ENCODE data around the gene VTN.

The VTN gene

DNA sequence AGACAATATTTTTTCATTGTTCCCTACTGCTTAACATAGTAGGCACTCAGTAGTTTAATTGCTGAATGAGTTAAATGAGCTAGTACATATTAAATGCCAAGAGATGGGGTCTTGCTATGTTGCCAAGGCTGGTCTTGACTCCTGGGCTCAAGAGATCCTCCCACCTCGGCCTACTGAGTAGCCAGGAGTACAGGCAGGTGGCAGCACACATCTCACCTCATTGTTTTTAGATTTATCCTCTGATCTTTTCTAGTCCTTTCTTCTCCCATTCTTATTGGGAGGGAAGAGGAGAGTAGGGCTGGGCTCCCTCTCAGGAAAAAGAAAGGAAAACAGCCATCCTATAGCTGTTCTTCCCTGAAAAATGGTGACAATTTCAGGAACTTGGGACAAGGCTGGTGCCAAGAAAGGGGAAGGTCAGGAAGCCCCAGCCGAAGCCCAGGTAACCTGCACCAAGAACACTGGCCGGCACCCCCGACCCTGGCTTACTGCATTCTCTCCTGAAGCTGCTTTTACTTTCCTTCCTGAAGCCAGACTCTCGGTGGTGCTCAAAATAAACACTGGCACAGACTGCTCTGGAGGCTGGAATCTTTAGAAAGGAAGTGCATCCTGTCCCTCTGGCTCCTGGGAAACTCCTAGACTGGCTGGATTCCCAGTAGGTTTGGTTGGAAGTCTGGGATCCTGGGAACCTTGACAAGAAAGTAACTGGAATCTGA, 31.9 kb downstream of the VTN start:
- no peak for DNase-seq (ENCODE audit: insufficient read length)
- no peak for TF ChIP-seq POLR2AphosphoS5 (IDR thresholded peaks at IDR 0.05; ENCODE audit: low read depth, low read length)
- no peak for TF ChIP-seq TAF1 (IDR thresholded peaks at IDR 0.05; ENCODE audit: borderline replicate concordance, low read depth, low read length)
- no peak for TF ChIP-seq POLR2A (IDR thresholded peaks at IDR 0.05; ENCODE audit: low read depth, low read length)
- FAIRE-seq = no peak

DNA sequence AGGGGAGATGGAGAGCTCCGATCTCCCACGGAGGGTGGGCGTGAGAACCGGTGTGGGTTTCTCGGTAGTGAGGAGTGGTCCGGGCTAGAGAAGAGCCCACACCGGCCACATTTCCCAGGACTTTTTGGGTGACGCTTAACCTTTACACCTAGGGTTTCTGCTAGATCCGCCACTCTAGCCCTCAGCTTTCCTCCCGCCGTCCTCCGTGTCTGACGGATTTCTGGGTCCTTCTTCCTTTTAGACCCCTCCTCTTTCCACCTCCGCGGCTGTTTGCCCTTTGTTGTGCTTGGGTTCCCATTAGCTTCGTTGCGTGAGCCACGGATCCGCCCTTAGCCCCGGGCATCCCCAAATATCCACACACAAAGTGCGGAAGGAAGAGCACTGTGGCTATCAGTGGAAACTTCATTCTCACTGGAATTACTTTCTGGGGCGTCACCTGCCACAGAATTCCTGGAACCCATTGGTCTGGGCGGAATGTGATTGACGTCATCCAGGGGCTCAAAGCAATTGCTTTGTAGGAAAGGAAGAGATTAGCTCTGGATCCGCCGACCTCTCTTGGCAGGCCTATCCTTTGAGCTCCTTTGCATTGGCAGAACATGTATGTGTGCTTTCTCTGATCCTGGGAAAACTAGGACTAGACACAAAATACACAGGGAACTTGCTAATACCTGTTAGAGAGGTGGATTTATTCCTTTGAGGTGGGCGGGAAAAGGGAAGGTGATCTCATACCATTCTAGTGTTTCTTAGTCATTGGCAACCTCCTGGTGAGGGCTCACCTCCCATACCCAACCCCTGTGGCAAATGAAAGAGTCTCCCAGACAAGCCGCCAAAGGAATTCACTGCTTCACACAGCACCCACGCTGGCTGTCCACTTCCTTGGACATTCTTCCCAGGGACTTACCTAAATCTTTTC, 33.9 kb downstream of the VTN start:
- TF ChIP-seq POLR2AphosphoS5 (IDR thresholded peaks at IDR 0.05; ENCODE audit: low read depth, low read length) (no peak), TAF1 (IDR thresholded peaks at IDR 0.05; ENCODE audit: borderline replicate concordance, low read depth, low read length) (no peak), POLR2A (IDR thresholded peaks at IDR 0.05; ENCODE audit: low read depth, low read length) (no peak)
- DNase-seq (ENCODE audit: insufficient read length) (no peak), FAIRE-seq (peak; percentile 56)

GRCh38 chr17:28335201-28335958, 34.7 kb downstream of the VTN start, which contains the start of the genes IFT20 and TNFAIP1:
IFT20 (minus strand) TSS chr17:28335472; CDS start chr17:28331985, 3,487 bp downstream.
TNFAIP1 (plus strand) TSS chr17:28335761; CDS start chr17:28339522, 3,761 bp downstream.
- DNase-seq (ENCODE audit: insufficient read length) (peak; percentile 97), FAIRE-seq (peak; percentile 98)
- TF ChIP-seq TAF1 (IDR thresholded peaks at IDR 0.05; ENCODE audit: borderline replicate concordance, low read depth, low read length) = no peak
- peak; percentile 80; the same call in 1 of the 2 replicates for TF ChIP-seq POLR2A (IDR thresholded peaks at IDR 0.05; ENCODE audit: low read depth, low read length)
- TF ChIP-seq POLR2AphosphoS5 (IDR thresholded peaks at IDR 0.05; ENCODE audit: low read depth, low read length) = peak; percentile 58; the same call in 1 of the 2 replicates

DNA sequence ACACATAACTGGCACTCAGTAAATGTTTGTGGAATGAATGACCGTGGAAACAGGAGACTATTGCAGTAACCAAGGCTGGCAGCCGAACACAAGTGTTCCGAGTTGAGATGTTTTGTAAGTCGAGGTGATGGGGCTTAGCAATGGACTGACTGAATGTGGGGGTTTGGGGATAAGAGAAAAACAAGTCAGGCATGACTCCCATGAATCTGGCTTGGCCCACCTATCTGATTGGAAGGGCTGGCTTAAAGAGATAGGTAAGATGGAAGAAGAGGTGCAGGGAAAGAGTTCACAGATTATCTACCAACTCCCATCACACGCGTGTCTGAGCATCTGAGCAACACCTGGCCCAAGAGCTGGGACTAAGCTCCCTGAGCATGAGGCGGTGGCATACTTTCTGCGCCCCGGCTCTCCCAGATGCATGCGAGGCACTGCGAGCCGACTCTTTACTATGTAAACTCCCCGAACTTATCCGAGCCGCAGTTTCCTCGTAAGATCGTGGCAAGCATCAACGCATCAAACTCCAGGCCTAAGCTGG, 35.4 kb downstream of the VTN start:
- DNase-seq (ENCODE audit: insufficient read length) = no peak
- no peak for FAIRE-seq
- TF ChIP-seq POLR2AphosphoS5 (IDR thresholded peaks at IDR 0.05; ENCODE audit: low read depth, low read length) (no peak), TAF1 (IDR thresholded peaks at IDR 0.05; ENCODE audit: borderline replicate concordance, low read depth, low read length) (no peak), POLR2A (IDR thresholded peaks at IDR 0.05; ENCODE audit: low read depth, low read length) (no peak)

- DNase-seq (ENCODE audit: insufficient read length) = no peak
- FAIRE-seq = no peak
- TF ChIP-seq POLR2AphosphoS5 (IDR thresholded peaks at IDR 0.05; ENCODE audit: low read depth, low read length) = no peak
- no peak for TF ChIP-seq POLR2A (IDR thresholded peaks at IDR 0.05; ENCODE audit: low read depth, low read length)
Observed at GRCh38 chr17:28334171-28334570, 35.9 kb downstream of the VTN start.

DNA sequence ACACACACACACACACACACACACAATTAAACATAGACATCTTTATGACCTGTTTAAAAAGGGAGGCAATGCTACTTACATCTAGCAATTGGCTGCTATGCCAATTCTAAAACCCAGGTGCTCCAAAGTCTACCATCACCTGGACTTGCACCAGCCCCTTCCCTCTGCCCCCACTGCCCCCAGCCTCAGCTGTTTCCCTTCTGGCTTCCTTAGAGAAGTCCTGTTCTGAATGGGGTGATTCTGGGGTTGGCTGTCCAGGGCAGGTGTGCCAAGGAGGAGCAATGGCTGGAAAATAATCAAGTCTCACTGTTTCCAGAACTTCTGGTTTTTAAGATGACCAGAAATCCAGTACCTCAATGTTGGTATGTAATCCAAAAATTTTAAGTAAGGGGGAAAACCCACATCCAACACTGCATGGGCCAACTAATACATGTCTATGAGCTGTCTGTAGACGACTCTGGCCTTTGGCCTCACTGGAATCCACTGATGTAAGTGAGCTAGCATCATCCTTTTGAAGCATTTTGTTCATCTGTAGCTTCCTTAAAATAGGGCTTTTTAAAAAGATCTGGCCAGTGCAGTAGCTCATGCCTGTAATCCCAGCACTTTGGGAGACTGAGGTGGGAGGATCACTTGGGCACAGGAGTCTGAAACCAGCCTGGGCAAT, 36.9 kb downstream of the VTN start:
- FAIRE-seq = no peak
- no peak for DNase-seq (ENCODE audit: insufficient read length)
- TF ChIP-seq TAF1 (IDR thresholded peaks at IDR 0.05; ENCODE audit: borderline replicate concordance, low read depth, low read length) (no peak), POLR2AphosphoS5 (IDR thresholded peaks at IDR 0.05; ENCODE audit: low read depth, low read length) (no peak), POLR2A (IDR thresholded peaks at IDR 0.05; ENCODE audit: low read depth, low read length) (no peak)

DNA sequence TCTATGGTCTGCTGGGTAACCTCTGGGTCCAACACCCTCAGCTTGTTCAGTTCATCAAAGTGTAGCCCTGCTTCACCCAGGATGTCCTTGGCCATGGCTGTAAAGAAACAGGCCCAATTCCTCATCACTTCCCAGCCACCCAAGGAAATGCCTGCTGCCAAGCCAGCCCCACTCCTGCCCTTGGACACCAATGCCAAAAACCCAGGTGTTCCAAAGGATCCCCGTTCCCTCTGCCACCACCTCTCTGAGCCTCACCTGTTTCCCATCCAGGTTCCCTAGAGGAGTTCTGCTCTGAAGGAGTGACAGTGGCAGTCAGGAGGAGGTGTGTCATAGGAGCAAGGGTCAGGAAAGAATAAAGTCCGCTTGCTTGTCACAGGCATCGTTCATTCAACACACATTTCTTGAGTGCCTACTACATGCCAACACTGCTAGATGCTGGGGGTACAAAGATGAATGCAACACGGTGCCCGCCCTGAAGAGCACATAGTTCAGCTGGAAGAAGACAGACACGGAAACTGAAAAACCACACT, 38.2 kb downstream of the VTN start:
- no peak for TF ChIP-seq POLR2A (IDR thresholded peaks at IDR 0.05; ENCODE audit: low read depth, low read length)
- FAIRE-seq = no peak

DNA sequence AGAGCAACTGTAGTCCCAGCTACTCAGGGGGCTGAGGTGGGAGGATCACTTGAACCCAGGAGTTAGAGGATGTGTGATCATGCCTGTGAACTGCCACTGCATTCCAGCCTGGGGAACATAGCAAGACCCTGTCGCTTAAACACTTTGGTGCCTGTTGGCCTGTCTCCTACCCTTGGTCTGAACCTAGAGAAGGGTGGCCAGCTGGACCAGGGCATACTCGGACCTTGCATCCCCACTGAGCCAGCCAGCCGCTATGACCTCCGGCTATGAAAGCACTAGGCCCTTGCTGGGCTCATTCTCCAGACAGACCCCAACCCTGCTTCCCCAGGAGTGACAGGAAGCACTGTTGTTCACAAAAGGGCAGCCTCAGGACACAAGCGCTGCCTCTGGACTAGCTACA, 39.4 kb downstream of the VTN start:
- FAIRE-seq (no peak), DNase-seq (ENCODE audit: insufficient read length) (no peak)
- TF ChIP-seq TAF1 (IDR thresholded peaks at IDR 0.05; ENCODE audit: borderline replicate concordance, low read depth, low read length) = no peak
- TF ChIP-seq POLR2AphosphoS5 (IDR thresholded peaks at IDR 0.05; ENCODE audit: low read depth, low read length) = peak; percentile 65
- TF ChIP-seq POLR2A (IDR thresholded peaks at IDR 0.05; ENCODE audit: low read depth, low read length) = no peak

More for the DNA sequence above, 38.2 kb downstream of the VTN start:
- DNase-seq (ENCODE audit: insufficient read length) = no peak

- DNase-seq (ENCODE audit: insufficient read length) (no peak), FAIRE-seq (no peak)
- TF ChIP-seq POLR2AphosphoS5 (IDR thresholded peaks at IDR 0.05; ENCODE audit: low read depth, low read length) = no peak
- TF ChIP-seq TAF1 (IDR thresholded peaks at IDR 0.05; ENCODE audit: borderline replicate concordance, low read depth, low read length) = no peak
- peak; percentile 34; the same call in 1 of the 2 replicates for TF ChIP-seq POLR2A (IDR thresholded peaks at IDR 0.05; ENCODE audit: low read depth, low read length)
Observed at GRCh38 chr17:28328325-28328724, 41.8 kb downstream of the VTN start.

GRCh38 chr17:28327709-28328108, 42.4 kb downstream of the VTN start:
- no peak for TF ChIP-seq POLR2AphosphoS5 (IDR thresholded peaks at IDR 0.05; ENCODE audit: low read depth, low read length)
- TF ChIP-seq TAF1 (IDR thresholded peaks at IDR 0.05; ENCODE audit: borderline replicate concordance, low read depth, low read length) = no peak
- no peak for TF ChIP-seq POLR2A (IDR thresholded peaks at IDR 0.05; ENCODE audit: low read depth, low read length)
- FAIRE-seq = no peak
- DNase-seq (ENCODE audit: insufficient read length) = no peak
